ENCODE data around the gene FUT1. TPM values are rescaled to one million over a fixed set of nuclear protein-coding genes. Genes with fewer than 3 reads are reported as not detected.

The FUT1 gene
- total RNA-seq, 2 donors from 2014 or later, result 0.27 to 0.99 TPM

- Histone ChIP-seq H3K36me3 (no peaks in the 10 kb centered on the region), H3K9me3 (no peaks in the 10 kb centered on the region), H3K27ac (peak overlapping the region; percentile 14 to 46), H3K4me3 (peak overlapping the region; percentile 58), H3K27me3 (replicated peaks; ENCODE audit: insufficient read depth) (no peaks in the 10 kb centered on the region), H3K4me1 (ENCODE audit: control insufficient read depth in 1 of 2, low read depth in 2 of 2) (peaks cover 8 to 58% of the 10 kb centered on the region in 2 donors)
- no peak for TF ChIP-seq CTCF (IDR thresholded peaks at IDR 0.05)
- DNase-seq (ENCODE audit: low spot score) (no peak), ATAC-seq (ENCODE audit: insufficient number of reproducible peaks, low FRiP score, low read depth) (no peak)
These were observed 35.7 kb downstream of the FUT1 start for GRCh38 chr19:48716562-48717291.

DNA sequence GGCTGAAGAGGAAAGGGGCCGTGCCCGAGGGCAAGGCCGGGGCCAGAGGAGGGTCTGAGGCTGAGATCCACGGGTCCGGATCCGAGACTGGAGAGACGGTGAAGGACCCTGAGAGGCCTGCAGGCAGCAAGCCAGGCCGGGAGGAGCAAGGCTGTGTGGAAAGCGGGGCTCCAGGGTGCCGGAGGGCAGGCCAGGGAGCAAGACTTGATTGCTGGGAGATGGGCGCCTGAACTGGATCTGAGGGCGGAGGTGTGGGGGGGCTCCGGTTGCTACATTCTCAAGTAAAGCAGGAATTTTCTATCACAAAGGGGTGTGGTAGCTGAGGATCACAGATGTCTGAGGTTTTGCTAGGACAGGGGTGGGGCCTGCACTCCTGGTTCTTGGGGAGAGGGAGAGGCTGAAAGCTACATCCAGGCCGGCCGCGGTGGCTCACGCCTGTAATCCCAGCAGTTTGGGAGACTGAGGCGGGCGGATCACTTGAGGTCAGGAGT, 36.7 kb downstream of the FUT1 start:
- peak overlapping the region in 1 of 2 donors; percentile 83 for H3K27ac ChIP-seq
- peaks cover 8 to 58% of the 10 kb centered on the region in 2 donors for H3K4me1 ChIP-seq (ENCODE audit: control insufficient read depth in 1 of 2, low read depth in 2 of 2)
- H3K27me3 ChIP-seq (replicated peaks; ENCODE audit: insufficient read depth), result no peaks in the 10 kb centered on the region
- ATAC-seq (ENCODE audit: insufficient number of reproducible peaks, low FRiP score, low read depth) (no peak), DNase-seq (ENCODE audit: low spot score) (no peak)
- no peaks in the 10 kb centered on the region for H3K9me3 ChIP-seq
- no peak overlapping the region for H3K4me3 ChIP-seq
- H3K36me3 ChIP-seq, result no peaks in the 10 kb centered on the region
- no peak for TF ChIP-seq CTCF (IDR thresholded peaks at IDR 0.05)

- H3K4me3 ChIP-seq, result peak overlapping the region; percentile 74
- ATAC-seq (ENCODE audit: insufficient number of reproducible peaks, low FRiP score, low read depth) (no peak), DNase-seq (ENCODE audit: low spot score) (no peak)
- H3K27ac ChIP-seq, result peak overlapping the region; percentile 50 to 83
- TF ChIP-seq CTCF (IDR thresholded peaks at IDR 0.05), result no peak
- H3K4me1 ChIP-seq (ENCODE audit: control insufficient read depth in 1 of 2, low read depth in 2 of 2), result peaks cover 8 to 54% of the 10 kb centered on the region in 2 donors
- no peaks in the 10 kb centered on the region for H3K27me3 ChIP-seq (replicated peaks; ENCODE audit: insufficient read depth)
- H3K9me3 ChIP-seq, result no peaks in the 10 kb centered on the region
- no peaks in the 10 kb centered on the region for H3K36me3 ChIP-seq
These were observed 37.4 kb downstream of the FUT1 start for GRCh38 chr19:48714759-48715675.

DNA sequence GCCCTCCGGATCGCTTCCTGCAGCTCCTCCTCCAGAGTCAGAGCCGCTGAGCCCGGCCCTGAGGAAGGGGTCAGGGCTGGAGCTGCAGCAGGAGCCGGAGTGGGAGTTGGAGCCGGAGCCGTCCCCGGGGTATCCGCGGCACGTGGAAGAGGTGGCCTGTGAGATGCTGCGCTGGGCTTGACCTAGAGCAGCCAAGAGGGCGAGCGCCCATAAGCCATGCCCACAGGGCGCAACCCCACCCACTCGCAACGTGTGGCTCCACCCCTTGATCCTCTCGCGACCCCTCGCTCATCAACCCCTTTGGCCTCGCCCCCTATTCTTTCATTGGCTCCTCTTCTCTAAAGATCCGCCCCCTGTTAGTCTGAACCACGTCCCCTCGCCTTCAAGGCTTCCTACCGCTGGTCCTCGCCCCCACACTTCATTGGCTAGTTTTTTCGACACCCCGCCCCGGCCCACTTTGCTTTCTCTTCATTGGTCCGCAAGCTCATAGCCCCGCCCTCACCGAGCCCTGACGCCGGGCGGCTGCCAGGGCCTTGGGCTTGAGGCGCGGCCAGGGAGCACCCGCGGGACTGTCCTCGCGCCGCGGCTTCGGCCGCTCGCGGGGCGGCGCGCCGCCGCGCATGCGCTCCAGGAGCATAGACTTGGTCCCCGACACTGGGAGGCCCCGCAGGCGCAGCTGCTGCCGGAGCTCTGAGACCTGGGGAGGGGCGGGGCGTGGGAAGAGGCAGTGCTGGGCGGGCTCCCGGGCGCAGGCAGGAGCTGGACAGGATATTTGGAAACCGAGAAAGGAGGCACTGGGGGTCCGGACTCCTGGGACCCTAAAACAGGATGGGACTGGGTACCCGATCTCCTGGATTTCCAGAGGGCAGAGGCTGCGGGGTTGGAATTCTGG, 38.3 kb downstream of the FUT1 start:
- Histone ChIP-seq H3K4me3 (peak overlapping the region; percentile 74), H3K27me3 (replicated peaks; ENCODE audit: insufficient read depth) (no peaks in the 10 kb centered on the region), H3K4me1 (ENCODE audit: control insufficient read depth in 1 of 2, low read depth in 2 of 2) (peaks cover 8 to 45% of the 10 kb centered on the region in 2 donors), H3K27ac (peak overlapping the region; percentile 50 to 83), H3K36me3 (no peaks in the 10 kb centered on the region), H3K9me3 (no peaks in the 10 kb centered on the region)
- ATAC-seq (ENCODE audit: insufficient number of reproducible peaks, low FRiP score, low read depth) (peak; percentile 95), DNase-seq (ENCODE audit: low spot score) (peak; percentile 93)
- no peak for TF ChIP-seq CTCF (IDR thresholded peaks at IDR 0.05)

Data from thoracic aorta (tissue), 2 donors.